D721Med (cell line): ENCODE measurements around the gene FSD2.
"Not testable (repeated sequence)": the region's sequence is repeated elsewhere in the genome, so short reads cannot be mapped to it uniquely, and the experiment has no call there.

Experiments
- DNase-seq: peaks from one replicate; pipeline ENCODE4 v3.0.0; 2011; ENCODE audit warnings: low spot score; ENCODE audit not compliant: insufficient read length
- FAIRE-seq: peaks from 2 replicates; lab custom pipeline; 2011; peaks lifted over from hg19 to GRCh38; lab: Jason Lieb, UNC
- TF ChIP-seq, protein P1 (sequence below): IDR thresholded peaks from 2 replicates; pipeline ENCODE4 v1.5.1; 2012; ENCODE audit warnings: mild to moderate bottlenecking, control low read depth; ENCODE audit not compliant: insufficient read depth; ENCODE audit errors: missing control alignments

The FSD2 gene

GRCh38 chr15:82771789-82772607 lies 33.9 kb downstream of the FSD2 start:
- FAIRE-seq (no peak), DNase-seq (no peak)
- TF ChIP-seq, protein P1, sequence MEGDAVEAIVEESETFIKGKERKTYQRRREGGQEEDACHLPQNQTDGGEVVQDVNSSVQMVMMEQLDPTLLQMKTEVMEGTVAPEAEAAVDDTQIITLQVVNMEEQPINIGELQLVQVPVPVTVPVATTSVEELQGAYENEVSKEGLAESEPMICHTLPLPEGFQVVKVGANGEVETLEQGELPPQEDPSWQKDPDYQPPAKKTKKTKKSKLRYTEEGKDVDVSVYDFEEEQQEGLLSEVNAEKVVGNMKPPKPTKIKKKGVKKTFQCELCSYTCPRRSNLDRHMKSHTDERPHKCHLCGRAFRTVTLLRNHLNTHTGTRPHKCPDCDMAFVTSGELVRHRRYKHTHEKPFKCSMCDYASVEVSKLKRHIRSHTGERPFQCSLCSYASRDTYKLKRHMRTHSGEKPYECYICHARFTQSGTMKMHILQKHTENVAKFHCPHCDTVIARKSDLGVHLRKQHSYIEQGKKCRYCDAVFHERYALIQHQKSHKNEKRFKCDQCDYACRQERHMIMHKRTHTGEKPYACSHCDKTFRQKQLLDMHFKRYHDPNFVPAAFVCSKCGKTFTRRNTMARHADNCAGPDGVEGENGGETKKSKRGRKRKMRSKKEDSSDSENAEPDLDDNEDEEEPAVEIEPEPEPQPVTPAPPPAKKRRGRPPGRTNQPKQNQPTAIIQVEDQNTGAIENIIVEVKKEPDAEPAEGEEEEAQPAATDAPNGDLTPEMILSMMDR = no peak

DNA sequence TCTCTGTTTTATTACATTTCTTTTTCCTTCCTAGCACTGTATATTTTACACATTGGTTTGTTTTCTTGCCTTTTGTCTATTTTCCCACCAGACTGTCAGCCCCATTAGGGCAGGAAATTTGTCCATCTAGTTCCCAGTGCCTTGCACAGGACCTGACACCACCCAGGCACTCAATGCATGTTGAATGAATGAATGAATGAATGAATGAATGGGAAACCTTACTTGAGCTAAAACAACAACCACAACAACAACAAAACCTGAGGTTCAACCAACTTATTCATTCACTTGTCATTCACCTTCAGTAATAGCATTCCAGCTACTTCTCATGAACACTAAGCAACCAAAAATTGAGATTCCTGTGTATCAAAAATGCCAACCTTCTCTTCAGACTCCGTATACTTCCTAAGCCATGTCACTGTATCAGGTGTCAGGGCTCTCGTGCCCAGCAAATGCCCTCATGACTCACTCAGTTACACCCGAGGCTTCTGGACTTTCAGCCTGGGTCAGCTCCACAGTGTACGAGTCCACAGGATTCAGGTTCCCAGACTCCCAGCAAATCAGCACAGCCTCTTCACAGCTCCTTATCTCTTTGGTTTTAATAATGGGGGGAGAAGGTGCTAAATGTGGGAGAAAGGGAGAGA lies 37.3 kb downstream of the FSD2 start:
- TF ChIP-seq, protein P1 = no peak
- DNase-seq (no peak), FAIRE-seq (no peak)

DNA sequence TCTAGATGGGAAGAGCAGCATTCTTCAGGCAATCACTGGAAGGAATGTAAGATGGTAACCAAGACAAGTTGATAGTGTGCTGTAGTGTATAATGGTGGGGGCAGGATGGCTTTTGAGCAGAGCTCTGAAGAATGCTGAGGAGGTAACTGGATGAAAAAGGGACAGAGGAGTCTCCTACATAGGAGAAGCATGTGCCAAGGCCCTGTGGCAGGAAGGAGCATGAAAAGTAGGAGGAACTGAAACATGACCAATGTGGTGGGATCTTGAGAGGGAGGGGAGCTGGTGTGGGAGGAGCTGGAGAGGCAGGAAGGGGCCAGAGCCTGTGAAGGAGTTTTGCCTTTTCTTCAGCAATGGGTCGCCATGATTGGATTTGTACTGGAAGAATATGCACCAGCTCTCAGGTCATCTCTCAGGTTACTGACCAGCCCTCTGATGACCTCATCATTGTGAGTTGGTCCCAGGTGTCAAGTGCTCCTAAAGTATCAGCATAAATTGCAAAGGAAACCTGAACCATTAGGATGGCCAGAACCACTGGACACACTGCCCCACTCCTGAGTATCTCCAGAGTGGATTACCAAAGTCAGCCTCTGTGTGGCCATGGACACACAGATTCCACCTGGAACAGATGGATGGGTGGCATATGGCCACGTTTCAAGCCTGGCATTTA lies 38.6 kb downstream of the FSD2 start:
- FAIRE-seq (no peak), DNase-seq (no peak)
- TF ChIP-seq, protein P1 = no peak

DNA sequence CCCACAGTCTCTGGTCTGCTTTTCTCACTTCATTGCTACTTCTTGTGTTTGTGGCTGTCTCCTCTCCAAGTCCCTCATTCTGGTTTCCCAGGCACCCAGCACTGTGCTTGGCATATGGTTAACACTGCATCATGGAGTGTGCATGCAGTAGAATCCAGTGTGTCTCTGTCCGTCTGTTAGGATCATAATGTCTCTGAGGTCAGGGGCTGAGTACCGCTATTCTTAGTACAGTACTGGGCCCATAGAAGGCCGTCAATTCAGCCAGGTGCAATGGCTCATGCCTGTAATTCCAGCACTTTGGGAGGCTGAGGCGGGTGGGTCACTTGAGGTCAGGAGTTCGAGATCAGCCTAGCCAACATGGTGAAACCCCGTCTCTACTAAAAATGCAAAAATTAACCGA lies 39.7 kb downstream of the FSD2 start:
- not testable (repeated sequence) for FAIRE-seq, DNase-seq

DNA sequence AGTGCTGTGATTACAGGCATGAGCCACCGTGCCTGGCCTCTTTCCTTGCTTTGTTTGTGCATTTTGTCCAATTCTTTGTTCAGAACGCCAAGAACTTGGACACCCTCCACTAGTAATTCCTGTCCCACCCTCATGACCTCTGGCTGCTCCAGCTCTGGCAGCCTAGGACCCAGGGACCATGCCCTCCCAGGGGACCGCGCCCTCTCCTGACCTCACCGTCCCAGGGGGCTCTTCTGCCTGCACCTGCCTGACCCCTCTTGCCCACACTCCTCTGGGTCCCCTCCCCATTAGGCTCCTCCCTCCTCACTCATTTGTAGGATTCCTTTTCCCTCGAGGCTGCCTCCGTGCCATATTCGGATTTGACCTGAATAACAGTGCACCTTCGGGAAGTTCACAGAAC lies 41.1 kb downstream of the FSD2 start:
- FAIRE-seq (no peak), DNase-seq (no peak)
- TF ChIP-seq, protein P1 = no peak

DNA sequence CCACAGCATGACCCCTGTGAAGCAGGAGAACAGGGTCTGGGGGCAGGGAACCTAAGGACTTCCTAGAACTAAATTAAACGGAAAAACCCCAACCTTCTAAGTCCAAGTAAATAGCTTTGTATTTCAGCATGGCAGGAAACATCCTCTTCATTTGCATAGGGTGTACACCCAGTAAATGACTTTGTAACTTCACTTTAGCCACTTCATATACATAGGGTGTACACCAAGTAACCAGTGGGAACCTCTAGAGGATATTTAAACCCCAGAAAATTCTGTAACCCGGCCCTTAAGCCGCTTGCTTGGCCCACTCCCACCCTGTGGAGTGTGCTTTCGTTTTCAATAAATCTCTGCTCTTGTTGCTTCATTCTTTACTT lies 41.8 kb downstream of the FSD2 start:
- TF ChIP-seq, protein P1 = no peak
- FAIRE-seq (no peak), DNase-seq (no peak)

DNA sequence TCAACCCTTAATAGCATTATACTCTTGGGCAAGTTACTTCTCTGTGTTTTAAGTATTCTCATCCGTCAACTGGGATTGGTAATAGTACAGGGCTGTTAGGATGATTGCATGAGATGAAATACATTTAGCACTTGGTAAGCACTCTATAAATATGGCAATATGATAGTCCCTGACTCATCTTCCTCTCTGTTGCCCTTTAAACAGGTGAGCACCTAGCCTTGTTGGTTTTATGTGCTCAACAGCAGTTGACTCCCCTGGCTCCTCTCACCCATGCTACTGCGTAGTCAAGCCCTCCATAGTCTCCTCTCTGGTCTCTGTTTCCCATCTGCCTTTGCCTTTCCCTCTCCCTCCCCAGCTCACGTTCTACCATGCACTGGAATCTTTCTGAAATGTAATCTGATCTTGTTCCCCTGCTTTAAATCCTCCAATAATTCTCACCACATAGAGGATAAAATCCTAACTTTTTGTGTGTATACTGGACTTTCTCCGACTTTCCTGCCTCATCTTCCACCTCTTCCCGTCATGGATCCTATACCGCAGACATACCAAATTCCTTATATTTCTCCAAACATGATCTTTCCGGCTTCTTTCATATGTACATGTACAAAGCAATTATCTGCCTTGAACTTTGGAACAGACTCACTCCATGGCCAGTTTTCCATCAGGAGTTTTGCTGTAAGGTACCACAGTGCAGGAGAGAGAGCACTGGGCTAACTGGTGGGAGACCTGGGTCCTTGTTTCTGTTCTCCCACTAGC lies 42.3 kb downstream of the FSD2 start:
- DNase-seq = no peak
- no peak for FAIRE-seq
- TF ChIP-seq, protein P1 = no peak
